ENCODE data around the gene GLI2. TPM values are rescaled to one million over a fixed set of nuclear protein-coding genes. Genes with fewer than 3 reads are reported as not detected.

The GLI2 gene
- polyA plus RNA-seq, 3 donors from 2014 or later = not detected

GRCh38 chr2:120769076-120769786 lies 33.6 kb downstream of the GLI2 start:
- DNase-seq = no peak
- Mint-ChIP-seq H3K9me3 (no peaks in the 10 kb centered on the region), H3K36me3 (no peaks in the 10 kb centered on the region), H3K27me3 (ENCODE audit: low read depth in 3 of 3) (no peaks in the 10 kb centered on the region), H3K4me1 (no peaks in the 10 kb centered on the region), H3K4me3 (no peak overlapping the region), H3K27ac (no peak overlapping the region)

GRCh38 chr2:120769787-120770120 lies 34.1 kb downstream of the GLI2 start:
- Mint-ChIP-seq H3K4me1 (no peaks in the 10 kb centered on the region), H3K4me3 (no peak overlapping the region), H3K27ac (no peak overlapping the region), H3K9me3 (no peaks in the 10 kb centered on the region), H3K36me3 (no peaks in the 10 kb centered on the region), H3K27me3 (ENCODE audit: low read depth in 3 of 3) (no peaks in the 10 kb centered on the region)
- DNase-seq = no peak

GRCh38 chr2:120770176-120770575 lies 34.5 kb downstream of the GLI2 start:
- H3K27ac Mint-ChIP-seq = no peak overlapping the region
- H3K27me3 Mint-ChIP-seq (ENCODE audit: low read depth in 3 of 3) = no peaks in the 10 kb centered on the region
- no peak overlapping the region for H3K4me3 Mint-ChIP-seq
- H3K36me3 Mint-ChIP-seq = no peaks in the 10 kb centered on the region
- no peak for DNase-seq
- H3K9me3 Mint-ChIP-seq = no peaks in the 10 kb centered on the region
- no peaks in the 10 kb centered on the region for H3K4me1 Mint-ChIP-seq

GRCh38 chr2:120770641-120771040 lies 35.0 kb downstream of the GLI2 start:
- no peak overlapping the region for H3K27ac Mint-ChIP-seq
- no peak for DNase-seq
- no peak overlapping the region for H3K4me3 Mint-ChIP-seq
- no peaks in the 10 kb centered on the region for H3K4me1 Mint-ChIP-seq
- H3K36me3 Mint-ChIP-seq = no peaks in the 10 kb centered on the region
- no peaks in the 10 kb centered on the region for H3K9me3 Mint-ChIP-seq
- H3K27me3 Mint-ChIP-seq (ENCODE audit: low read depth in 3 of 3) = no peaks in the 10 kb centered on the region

- no peaks in the 10 kb centered on the region for H3K9me3 Mint-ChIP-seq
- no peak overlapping the region for H3K27ac Mint-ChIP-seq
- H3K4me1 Mint-ChIP-seq = no peaks in the 10 kb centered on the region
- H3K4me3 Mint-ChIP-seq = no peak overlapping the region
- no peak for DNase-seq
- no peaks in the 10 kb centered on the region for H3K36me3 Mint-ChIP-seq
- no peaks in the 10 kb centered on the region for H3K27me3 Mint-ChIP-seq (ENCODE audit: low read depth in 3 of 3)
These were observed 35.6 kb downstream of the GLI2 start for GRCh38 chr2:120771111-120771780.

- Mint-ChIP-seq H3K9me3 (no peaks in the 10 kb centered on the region), H3K4me3 (no peak overlapping the region), H3K27me3 (ENCODE audit: low read depth in 3 of 3) (no peaks in the 10 kb centered on the region), H3K36me3 (no peaks in the 10 kb centered on the region), H3K4me1 (no peaks in the 10 kb centered on the region), H3K27ac (no peak overlapping the region)
- DNase-seq = no peak
These were observed 36.1 kb downstream of the GLI2 start for GRCh38 chr2:120771781-120772208.

- Mint-ChIP-seq H3K9me3 (no peaks in the 10 kb centered on the region), H3K4me1 (no peaks in the 10 kb centered on the region), H3K4me3 (no peak overlapping the region), H3K27ac (no peak overlapping the region), H3K27me3 (ENCODE audit: low read depth in 3 of 3) (no peaks in the 10 kb centered on the region), H3K36me3 (no peaks in the 10 kb centered on the region)
- DNase-seq = no peak
These were observed 36.6 kb downstream of the GLI2 start for GRCh38 chr2:120772261-120772660.

GRCh38 chr2:120773186-120773800 lies 37.6 kb downstream of the GLI2 start:
- no peak for DNase-seq
- H3K36me3 Mint-ChIP-seq = no peaks in the 10 kb centered on the region
- no peak overlapping the region for H3K27ac Mint-ChIP-seq
- H3K9me3 Mint-ChIP-seq = no peaks in the 10 kb centered on the region
- H3K4me3 Mint-ChIP-seq = no peak overlapping the region
- H3K27me3 Mint-ChIP-seq (ENCODE audit: low read depth in 3 of 3) = no peaks in the 10 kb centered on the region
- no peaks in the 10 kb centered on the region for H3K4me1 Mint-ChIP-seq

GRCh38 chr2:120774557-120775160 lies 39.0 kb downstream of the GLI2 start:
- DNase-seq = no peak
- Mint-ChIP-seq H3K4me3 (no peak overlapping the region), H3K36me3 (no peaks in the 10 kb centered on the region), H3K4me1 (no peaks in the 10 kb centered on the region), H3K27me3 (ENCODE audit: low read depth in 3 of 3) (peaks cover 0 to 1% (median 0%) of the 10 kb centered on the region in 3 donors), H3K27ac (no peak overlapping the region), H3K9me3 (no peaks in the 10 kb centered on the region)

- H3K36me3 Mint-ChIP-seq = no peaks in the 10 kb centered on the region
- no peak overlapping the region for H3K4me3 Mint-ChIP-seq
- H3K4me1 Mint-ChIP-seq = no peaks in the 10 kb centered on the region
- H3K9me3 Mint-ChIP-seq = no peaks in the 10 kb centered on the region
- no peak for DNase-seq
- H3K27ac Mint-ChIP-seq = no peak overlapping the region
- H3K27me3 Mint-ChIP-seq (ENCODE audit: low read depth in 3 of 3) = peaks cover 0 to 3% (median 0%) of the 10 kb centered on the region in 3 donors
These were observed 39.5 kb downstream of the GLI2 start for GRCh38 chr2:120775194-120775593.

- H3K9me3 Mint-ChIP-seq = no peaks in the 10 kb centered on the region
- H3K4me1 Mint-ChIP-seq = no peaks in the 10 kb centered on the region
- H3K27me3 Mint-ChIP-seq (ENCODE audit: low read depth in 3 of 3) = peaks cover 0 to 3% (median 2%) of the 10 kb centered on the region in 3 donors
- no peaks in the 10 kb centered on the region for H3K36me3 Mint-ChIP-seq
- no peak for DNase-seq
- no peak overlapping the region for H3K4me3 Mint-ChIP-seq
- H3K27ac Mint-ChIP-seq = no peak overlapping the region
These were observed 40.3 kb downstream of the GLI2 start for GRCh38 chr2:120775801-120776589.

- no peak overlapping the region for H3K4me3 Mint-ChIP-seq
- no peaks in the 10 kb centered on the region for H3K9me3 Mint-ChIP-seq
- no peak overlapping the region for H3K27ac Mint-ChIP-seq
- DNase-seq = no peak
- H3K27me3 Mint-ChIP-seq (ENCODE audit: low read depth in 3 of 3) = peaks cover 0 to 3% (median 2%) of the 10 kb centered on the region in 3 donors
- H3K4me1 Mint-ChIP-seq = no peaks in the 10 kb centered on the region
- no peaks in the 10 kb centered on the region for H3K36me3 Mint-ChIP-seq
These were observed 41.0 kb downstream of the GLI2 start for GRCh38 chr2:120776649-120777048.

GRCh38 chr2:120777170-120777751 lies 41.6 kb downstream of the GLI2 start:
- H3K9me3 Mint-ChIP-seq = no peaks in the 10 kb centered on the region
- DNase-seq = no peak
- peaks cover 0 to 3% (median 2%) of the 10 kb centered on the region in 3 donors for H3K27me3 Mint-ChIP-seq (ENCODE audit: low read depth in 3 of 3)
- no peak overlapping the region for H3K4me3 Mint-ChIP-seq
- H3K27ac Mint-ChIP-seq = no peak overlapping the region
- no peaks in the 10 kb centered on the region for H3K4me1 Mint-ChIP-seq
- H3K36me3 Mint-ChIP-seq = no peaks in the 10 kb centered on the region
